ENCODE measurements around the gene BEST3.

Gene BEST3

GRCh38 chr12:69657376-69658137 lies 41.5 kb downstream of the BEST3 start:
- in situ Hi-C loops (cut with HindIII; ENCODE audit: low pct_unique_long_range_greater_than_20kb, low sequenced_read_pairs): no loop called here
- DNase-seq (ENCODE audit: low read depth in 1 of 2, low spot score in 1 of 2): no peak
- TF ChIP-seq JUND (IDR thresholded peaks at IDR 0.05; ENCODE audit: low read depth): no peak

- in situ Hi-C loops (cut with HindIII; ENCODE audit: low pct_unique_long_range_greater_than_20kb, low sequenced_read_pairs): no loop called here
- peak; percentile 12 to 67 for DNase-seq (ENCODE audit: low read depth in 1 of 2, low spot score in 1 of 2)
- peak; percentile 28; the same call in 1 of the 2 replicates for TF ChIP-seq JUND (IDR thresholded peaks at IDR 0.05; ENCODE audit: low read depth)
Measured at GRCh38 chr12:69655616-69656340, 43.3 kb downstream of the BEST3 start.

GRCh38 chr12:69653703-69654102 lies 45.4 kb downstream of the BEST3 start:
- in situ Hi-C loops (cut with HindIII; ENCODE audit: low pct_unique_long_range_greater_than_20kb, low sequenced_read_pairs): no loop called here
- no peak for DNase-seq (ENCODE audit: low read depth in 1 of 2, low spot score in 1 of 2)
- no peak for TF ChIP-seq JUND (IDR thresholded peaks at IDR 0.05; ENCODE audit: low read depth)

- in situ Hi-C loops (cut with HindIII; ENCODE audit: low pct_unique_long_range_greater_than_20kb, low sequenced_read_pairs): no loop called here
- DNase-seq (ENCODE audit: low read depth in 1 of 2, low spot score in 1 of 2): no peak
Measured at GRCh38 chr12:69651922-69652321, 47.2 kb downstream of the BEST3 start.

GRCh38 chr12:69649529-69649928 lies 49.6 kb downstream of the BEST3 start:
- no peak for TF ChIP-seq JUND (IDR thresholded peaks at IDR 0.05; ENCODE audit: low read depth)
- in situ Hi-C loops (cut with HindIII; ENCODE audit: low pct_unique_long_range_greater_than_20kb, low sequenced_read_pairs): no loop called here
- no peak for DNase-seq (ENCODE audit: low read depth in 1 of 2, low spot score in 1 of 2)

More at GRCh38 chr12:69651922-69652321, 47.2 kb downstream of the BEST3 start:
- no peak for TF ChIP-seq JUND (IDR thresholded peaks at IDR 0.05; ENCODE audit: low read depth)

GRCh38 chr12:69648476-69648875 lies 50.6 kb downstream of the BEST3 start:
- in situ Hi-C loops (cut with HindIII; ENCODE audit: low pct_unique_long_range_greater_than_20kb, low sequenced_read_pairs): no loop called here
- no peak for DNase-seq (ENCODE audit: low read depth in 1 of 2, low spot score in 1 of 2)
- TF ChIP-seq JUND (IDR thresholded peaks at IDR 0.05; ENCODE audit: low read depth): no peak

- TF ChIP-seq JUND (IDR thresholded peaks at IDR 0.05; ENCODE audit: low read depth): no peak
- no peak for DNase-seq (ENCODE audit: low read depth in 1 of 2, low spot score in 1 of 2)
- in situ Hi-C loops (cut with HindIII; ENCODE audit: low pct_unique_long_range_greater_than_20kb, low sequenced_read_pairs): no loop called here
Measured at GRCh38 chr12:69647178-69647577, 51.9 kb downstream of the BEST3 start.

- in situ Hi-C loops (cut with HindIII; ENCODE audit: low pct_unique_long_range_greater_than_20kb, low sequenced_read_pairs): no loop called here
- TF ChIP-seq JUND (IDR thresholded peaks at IDR 0.05; ENCODE audit: low read depth): no peak
- DNase-seq (ENCODE audit: low read depth in 1 of 2, low spot score in 1 of 2): no peak
Measured at GRCh38 chr12:69645031-69645430, 54.1 kb downstream of the BEST3 start.

GRCh38 chr12:69644511-69644910 lies 54.6 kb downstream of the BEST3 start:
- no peak for DNase-seq (ENCODE audit: low read depth in 1 of 2, low spot score in 1 of 2)
- TF ChIP-seq JUND (IDR thresholded peaks at IDR 0.05; ENCODE audit: low read depth): no peak
- in situ Hi-C loops (cut with HindIII; ENCODE audit: low pct_unique_long_range_greater_than_20kb, low sequenced_read_pairs): no loop called here

- TF ChIP-seq JUND (IDR thresholded peaks at IDR 0.05; ENCODE audit: low read depth): no peak
- no peak for DNase-seq (ENCODE audit: low read depth in 1 of 2, low spot score in 1 of 2)
- in situ Hi-C loops (cut with HindIII; ENCODE audit: low pct_unique_long_range_greater_than_20kb, low sequenced_read_pairs): no loop called here
Measured at GRCh38 chr12:69642531-69642930, 56.6 kb downstream of the BEST3 start.

GRCh38 chr12:69641546-69641945 lies 57.6 kb downstream of the BEST3 start:
- in situ Hi-C loops (cut with HindIII; ENCODE audit: low pct_unique_long_range_greater_than_20kb, low sequenced_read_pairs): no loop called here

GRCh38 chr12:69639400-69640016 lies 59.6 kb downstream of the BEST3 start:
- TF ChIP-seq JUND (IDR thresholded peaks at IDR 0.05; ENCODE audit: low read depth): no peak
- peak; percentile 73 to 83 for DNase-seq (ENCODE audit: low read depth in 1 of 2, low spot score in 1 of 2)
- in situ Hi-C loops (cut with HindIII; ENCODE audit: low pct_unique_long_range_greater_than_20kb, low sequenced_read_pairs): no loop called here

More at GRCh38 chr12:69641546-69641945, 57.6 kb downstream of the BEST3 start:
- no peak for TF ChIP-seq JUND (IDR thresholded peaks at IDR 0.05; ENCODE audit: low read depth)
- DNase-seq (ENCODE audit: low read depth in 1 of 2, low spot score in 1 of 2): no peak

- DNase-seq (ENCODE audit: low read depth in 1 of 2, low spot score in 1 of 2): no peak
- in situ Hi-C loops (cut with HindIII; ENCODE audit: low pct_unique_long_range_greater_than_20kb, low sequenced_read_pairs): no loop called here
- no peak for TF ChIP-seq JUND (IDR thresholded peaks at IDR 0.05; ENCODE audit: low read depth)
Measured at GRCh38 chr12:69633061-69633460, 66.0 kb downstream of the BEST3 start.
